ENCODE data around the gene RPS6KA2.
"Not testable (repeated sequence)": the region's sequence is repeated elsewhere in the genome, so short reads cannot be mapped to it uniquely, and the experiment has no call there.

Gene RPS6KA2

GRCh38 chr6:166588691-166589336 lies 38.2 kb downstream of the RPS6KA2 start:
- peak in 1 of 2 donors; percentile 16 for DNase-seq

- peak in 1 of 2 donors; percentile 19 for DNase-seq
Measured at GRCh38 chr6:166587631-166588413, 39.2 kb downstream of the RPS6KA2 start.

GRCh38 chr6:166586424-166587156 lies 40.5 kb downstream of the RPS6KA2 start, which contains the start of gene RAMACL:
TSS of gene RAMACL (minus strand) at chr6:166586678. CDS start at chr6:166586477, 201 bp downstream.
- DNase-seq, result peak; percentile 62 to 72

GRCh38 chr6:166584853-166585429 lies 42.1 kb downstream of the RPS6KA2 start:
- DNase-seq, result no peak

GRCh38 chr6:166584155-166584554 lies 42.9 kb downstream of the RPS6KA2 start:
- no peak for DNase-seq

GRCh38 chr6:166583230-166583965 lies 43.7 kb downstream of the RPS6KA2 start:
- DNase-seq, result no peak

GRCh38 chr6:166582258-166582657 lies 44.8 kb downstream of the RPS6KA2 start:
- no peak for DNase-seq

GRCh38 chr6:166581801-166582200 lies 45.2 kb downstream of the RPS6KA2 start:
- not testable (repeated sequence) for DNase-seq

- no peak for DNase-seq
Measured at GRCh38 chr6:166581091-166581511, 46.0 kb downstream of the RPS6KA2 start.

GRCh38 chr6:166580076-166581050 lies 46.7 kb downstream of the RPS6KA2 start:
- DNase-seq, result no peak

GRCh38 chr6:166579237-166579850 lies 47.7 kb downstream of the RPS6KA2 start:
- DNase-seq, result no peak

- DNase-seq, result no peak
Measured at GRCh38 chr6:166578536-166579236, 48.4 kb downstream of the RPS6KA2 start.

GRCh38 chr6:166575205-166575604 lies 51.8 kb downstream of the RPS6KA2 start:
- DNase-seq, result no peak

GRCh38 chr6:166573511-166574216 lies 53.4 kb downstream of the RPS6KA2 start:
- no peak for DNase-seq

- DNase-seq, result no peak
Measured at GRCh38 chr6:166572370-166573261, 54.4 kb downstream of the RPS6KA2 start.

GRCh38 chr6:166570929-166571713 lies 55.9 kb downstream of the RPS6KA2 start:
- no peak for DNase-seq

- no peak for DNase-seq
Measured at GRCh38 chr6:166569206-166569605, 57.8 kb downstream of the RPS6KA2 start.
